ENCODE results near the gene TTLL10.
"Not testable (repeated sequence)": the region's sequence is repeated elsewhere in the genome, so short reads cannot be mapped to it uniquely, and the experiment has no call there.

Gene TTLL10

GRCh38 chr1:1189111-1189510, 15.4 kb downstream of the TTLL10 start:
- Histone ChIP-seq H3K9me3 (ENCODE audit: insufficient read depth, low read length) (peaks cover 12% of the 10 kb centered on the region; the same call in 1 of the 2 replicates), H3K9ac (ENCODE audit: insufficient read length, low read depth) (no peak overlapping the region), H3K36me3 (ENCODE audit: insufficient read depth, insufficient read length, low read length) (no peaks in the 10 kb centered on the region), H3K27me3 (ENCODE audit: insufficient read depth, insufficient read length) (no peaks in the 10 kb centered on the region), H3K4me3 (ENCODE audit: insufficient read length, low read depth) (no peak overlapping the region), H3K4me1 (ENCODE audit: insufficient read depth, insufficient read length) (no peaks in the 10 kb centered on the region)
- no peak for DNase-seq (ENCODE audit: low read depth, low spot score)
- TF ChIP-seq SUZ12 (IDR thresholded peaks at IDR 0.05; ENCODE audit: extremely low read depth, insufficient read depth, insufficient read length), result no peak
- TF ChIP-seq ZNF274 (IDR thresholded peaks at IDR 0.05; ENCODE audit: low read depth, low read length), result no peak
- no peak for TF ChIP-seq YY1 (IDR thresholded peaks at IDR 0.05; ENCODE audit: insufficient read depth, insufficient read length)

- H3K4me3 ChIP-seq (ENCODE audit: insufficient read length, low read depth), result no peak overlapping the region
- no peak overlapping the region for H3K9ac ChIP-seq (ENCODE audit: insufficient read length, low read depth)
- DNase-seq (ENCODE audit: low read depth, low spot score), result no peak
- no peak for TF ChIP-seq SUZ12 (IDR thresholded peaks at IDR 0.05; ENCODE audit: extremely low read depth, insufficient read depth, insufficient read length)
- no peak for TF ChIP-seq YY1 (IDR thresholded peaks at IDR 0.05; ENCODE audit: insufficient read depth, insufficient read length)
- no peak for TF ChIP-seq ZNF274 (IDR thresholded peaks at IDR 0.05; ENCODE audit: low read depth, low read length)
- H3K36me3 ChIP-seq (ENCODE audit: insufficient read depth, insufficient read length, low read length), result no peaks in the 10 kb centered on the region
- no peaks in the 10 kb centered on the region for H3K27me3 ChIP-seq (ENCODE audit: insufficient read depth, insufficient read length)
- peaks cover 15% of the 10 kb centered on the region; the same call in 1 of the 2 replicates for H3K9me3 ChIP-seq (ENCODE audit: insufficient read depth, low read length)
- H3K4me1 ChIP-seq (ENCODE audit: insufficient read depth, insufficient read length), result no peaks in the 10 kb centered on the region
Measured at GRCh38 chr1:1191734-1192133, 18.1 kb downstream of the TTLL10 start.

DNA sequence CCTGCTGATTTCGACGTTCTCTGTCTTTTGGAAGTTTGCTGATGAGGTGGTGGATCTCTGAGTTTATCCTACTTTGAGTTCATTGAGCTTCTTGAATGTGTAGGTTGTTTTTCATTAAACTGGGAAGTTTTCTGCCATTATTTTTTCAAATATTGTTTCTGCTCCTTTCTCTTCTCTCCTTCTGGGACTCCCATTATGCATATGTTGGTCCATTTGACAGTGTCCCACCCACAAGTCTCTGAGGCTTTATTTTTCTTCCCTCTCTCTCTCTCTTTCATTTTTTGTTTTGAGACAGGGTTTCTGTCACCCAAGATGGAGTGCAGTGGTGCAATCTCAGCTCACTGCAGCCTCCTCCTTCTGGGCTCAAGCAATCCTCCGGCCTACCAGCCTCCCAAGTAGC, 21.0 kb downstream of the TTLL10 start:
- no peak for TF ChIP-seq SUZ12 (IDR thresholded peaks at IDR 0.05; ENCODE audit: extremely low read depth, insufficient read depth, insufficient read length)
- TF ChIP-seq ZNF274 (IDR thresholded peaks at IDR 0.05; ENCODE audit: low read depth, low read length), result no peak
- TF ChIP-seq YY1 (IDR thresholded peaks at IDR 0.05; ENCODE audit: insufficient read depth, insufficient read length), result no peak
- Histone ChIP-seq H3K4me1 (ENCODE audit: insufficient read depth, insufficient read length) (no peaks in the 10 kb centered on the region), H3K36me3 (ENCODE audit: insufficient read depth, insufficient read length, low read length) (no peaks in the 10 kb centered on the region), H3K9ac (ENCODE audit: insufficient read length, low read depth) (no peak overlapping the region), H3K27me3 (ENCODE audit: insufficient read depth, insufficient read length) (no peaks in the 10 kb centered on the region), H3K9me3 (ENCODE audit: insufficient read depth, low read length) (peaks cover 15% of the 10 kb centered on the region; the same call in 1 of the 2 replicates), H3K4me3 (ENCODE audit: insufficient read length, low read depth) (no peak overlapping the region)
- no peak for DNase-seq (ENCODE audit: low read depth, low spot score)

- H3K4me1 ChIP-seq (ENCODE audit: insufficient read depth, insufficient read length); DNase-seq (ENCODE audit: low read depth, low spot score); H3K4me3 ChIP-seq (ENCODE audit: insufficient read length, low read depth); H3K9ac ChIP-seq (ENCODE audit: insufficient read length, low read depth); H3K36me3 ChIP-seq (ENCODE audit: insufficient read depth, insufficient read length, low read length); H3K27me3 ChIP-seq (ENCODE audit: insufficient read depth, insufficient read length): not testable (repeated sequence)
- H3K9me3 ChIP-seq (ENCODE audit: insufficient read depth, low read length), result peaks cover 15% of the 10 kb centered on the region; the same call in 1 of the 2 replicates
Measured at GRCh38 chr1:1195726-1196125, 22.0 kb downstream of the TTLL10 start.

DNA sequence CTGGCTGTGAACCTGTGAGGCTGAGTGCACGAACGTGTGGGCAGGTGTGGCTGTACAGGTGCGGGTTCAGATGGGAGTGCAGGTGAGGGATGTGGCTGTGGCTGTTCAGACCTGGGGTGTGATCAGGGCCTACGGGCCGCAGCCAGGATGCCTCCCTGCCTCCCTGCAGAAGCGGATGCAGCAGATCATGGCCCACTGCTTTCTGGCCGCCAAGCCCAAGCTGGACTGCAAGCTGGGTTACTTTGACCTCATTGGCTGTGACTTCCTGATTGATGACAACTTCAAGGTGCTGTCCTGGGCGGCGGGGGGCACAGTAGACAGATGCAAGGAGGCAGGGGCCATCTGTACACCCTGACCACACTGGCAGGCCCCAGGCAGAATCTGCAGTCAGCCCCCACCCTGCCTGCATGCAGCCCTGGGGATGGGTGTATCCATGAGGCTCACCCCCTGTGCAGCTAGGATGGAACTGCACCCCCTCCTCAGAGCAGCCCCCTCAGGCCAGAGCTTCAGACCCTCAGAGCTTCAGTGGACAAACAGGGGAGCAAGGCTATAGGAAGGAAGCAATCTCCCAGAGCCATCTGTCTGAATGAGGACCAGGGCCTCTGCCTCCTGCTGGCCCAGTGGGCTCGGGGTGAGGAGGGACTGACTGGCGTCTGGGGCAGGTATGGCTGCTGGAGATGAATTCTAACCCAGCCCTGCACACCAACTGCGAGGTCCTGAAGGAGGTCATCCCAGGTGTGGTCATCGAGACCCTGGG, 22.9 kb downstream of the TTLL10 start:
- peaks cover 11% of the 10 kb centered on the region; the same call in 1 of the 2 replicates for H3K9me3 ChIP-seq (ENCODE audit: insufficient read depth, low read length)
- H3K27me3 ChIP-seq (ENCODE audit: insufficient read depth, insufficient read length), result no peaks in the 10 kb centered on the region
- H3K9ac ChIP-seq (ENCODE audit: insufficient read length, low read depth), result no peak overlapping the region
- no peak overlapping the region for H3K4me3 ChIP-seq (ENCODE audit: insufficient read length, low read depth)
- TF ChIP-seq ZNF274 (IDR thresholded peaks at IDR 0.05; ENCODE audit: low read depth, low read length) (no peak), SUZ12 (IDR thresholded peaks at IDR 0.05; ENCODE audit: extremely low read depth, insufficient read depth, insufficient read length) (no peak), YY1 (IDR thresholded peaks at IDR 0.05; ENCODE audit: insufficient read depth, insufficient read length) (no peak)
- H3K4me1 ChIP-seq (ENCODE audit: insufficient read depth, insufficient read length), result no peaks in the 10 kb centered on the region
- no peak for DNase-seq (ENCODE audit: low read depth, low spot score)
- no peaks in the 10 kb centered on the region for H3K36me3 ChIP-seq (ENCODE audit: insufficient read depth, insufficient read length, low read length)

DNA sequence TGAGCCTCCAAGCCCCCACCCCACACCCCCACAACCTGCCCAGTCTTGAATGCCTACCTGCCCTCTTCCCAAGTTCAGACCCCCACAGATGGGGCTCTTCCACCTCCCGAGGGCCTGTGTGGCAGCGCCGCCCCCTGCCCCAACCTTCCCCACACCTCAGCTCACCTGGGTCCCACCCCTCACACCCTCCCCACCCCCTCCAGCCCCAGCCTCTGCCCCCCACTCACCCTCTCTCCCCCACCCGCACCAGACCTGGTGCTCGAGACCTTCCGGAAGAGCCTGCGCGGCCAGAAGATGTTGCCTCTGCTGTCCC, 23.5 kb downstream of the TTLL10 start:
- H3K36me3 ChIP-seq (ENCODE audit: insufficient read depth, insufficient read length, low read length), result no peaks in the 10 kb centered on the region
- H3K9me3 ChIP-seq (ENCODE audit: insufficient read depth, low read length), result peaks cover 6% of the 10 kb centered on the region; the same call in 1 of the 2 replicates
- H3K4me3 ChIP-seq (ENCODE audit: insufficient read length, low read depth), result no peak overlapping the region
- TF ChIP-seq ZNF274 (IDR thresholded peaks at IDR 0.05; ENCODE audit: low read depth, low read length), result no peak
- no peak for TF ChIP-seq SUZ12 (IDR thresholded peaks at IDR 0.05; ENCODE audit: extremely low read depth, insufficient read depth, insufficient read length)
- no peak for TF ChIP-seq YY1 (IDR thresholded peaks at IDR 0.05; ENCODE audit: insufficient read depth, insufficient read length)
- no peaks in the 10 kb centered on the region for H3K4me1 ChIP-seq (ENCODE audit: insufficient read depth, insufficient read length)
- no peak overlapping the region for H3K9ac ChIP-seq (ENCODE audit: insufficient read length, low read depth)
- no peak for DNase-seq (ENCODE audit: low read depth, low spot score)
- no peaks in the 10 kb centered on the region for H3K27me3 ChIP-seq (ENCODE audit: insufficient read depth, insufficient read length)

DNA sequence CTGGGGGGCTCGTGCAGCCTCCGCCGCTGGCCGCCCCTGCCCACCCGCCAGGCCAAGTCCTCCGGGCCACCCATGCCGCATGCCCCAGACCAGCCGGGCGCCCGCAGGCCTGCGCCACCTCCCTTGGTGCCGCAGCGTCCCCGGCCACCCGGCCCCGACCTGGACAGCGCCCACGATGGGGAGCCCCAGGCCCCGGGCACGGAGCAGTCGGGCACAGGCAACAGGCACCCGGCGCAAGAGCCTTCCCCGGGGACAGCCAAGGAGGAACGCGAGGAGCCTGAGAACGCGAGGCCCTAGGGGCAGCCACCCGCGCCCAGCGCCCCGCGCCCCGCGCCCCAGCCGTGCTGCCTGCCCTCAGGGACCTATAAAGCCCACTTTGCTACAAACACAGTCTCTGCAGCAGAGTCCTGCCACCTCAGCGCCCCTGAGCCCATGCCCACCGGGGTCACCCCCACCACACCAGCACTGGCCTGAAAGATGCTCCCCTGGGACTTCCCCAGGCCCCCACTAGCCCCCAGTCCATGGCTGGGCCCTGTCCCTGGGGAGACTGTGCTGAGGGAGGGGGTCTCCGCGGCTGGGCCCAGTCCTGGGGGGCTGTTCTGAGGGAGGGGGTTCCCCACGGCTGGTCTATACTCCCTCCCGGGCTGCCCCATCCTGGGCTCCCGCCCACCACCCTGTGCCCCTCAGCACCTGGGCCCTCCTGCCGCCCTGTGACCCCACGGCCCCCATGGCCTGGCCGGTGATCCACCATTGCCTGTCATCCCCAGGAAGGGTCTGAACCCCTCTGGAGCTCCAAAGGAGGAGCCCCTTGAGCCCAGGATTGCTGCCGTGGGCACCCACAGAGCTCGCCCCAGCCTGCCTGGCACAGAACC, 24.1 kb downstream of the TTLL10 start:
- Histone ChIP-seq H3K27me3 (ENCODE audit: insufficient read depth, insufficient read length) (no peaks in the 10 kb centered on the region), H3K4me1 (ENCODE audit: insufficient read depth, insufficient read length) (no peaks in the 10 kb centered on the region), H3K36me3 (ENCODE audit: insufficient read depth, insufficient read length, low read length) (no peaks in the 10 kb centered on the region), H3K9me3 (ENCODE audit: insufficient read depth, low read length) (0 out of 2 replicates have a peak, but pooled peaks cover 3% of the 10 kb centered on the region), H3K4me3 (ENCODE audit: insufficient read length, low read depth) (no peak overlapping the region), H3K9ac (ENCODE audit: insufficient read length, low read depth) (no peak overlapping the region)
- TF ChIP-seq ZNF274 (IDR thresholded peaks at IDR 0.05; ENCODE audit: low read depth, low read length) (no peak), YY1 (IDR thresholded peaks at IDR 0.05; ENCODE audit: insufficient read depth, insufficient read length) (no peak), SUZ12 (IDR thresholded peaks at IDR 0.05; ENCODE audit: extremely low read depth, insufficient read depth, insufficient read length) (no peak)
- DNase-seq (ENCODE audit: low read depth, low spot score), result no peak

Measured in NT2/D1 (cell line).